ENCODE measurements around the gene MRGPRE.
"Not testable (repeated sequence)": the region's sequence is repeated elsewhere in the genome, so short reads cannot be mapped to it uniquely, and the experiment has no call there.

MRGPRE gene

GRCh38 chr11:3231851-3232744 is at the start of gene MRGPRE:
Gene MRGPRE, minus strand, starts transcription at chr11:3232417. Its CDS starts 3,618 bp downstream, at chr11:3228799.
- peak; percentile 49 for DNase-seq

GRCh38 chr11:3281146-3281545 is 48.9 kb upstream of the MRGPRE start:
- DNase-seq = not testable (repeated sequence)

GRCh38 chr11:3280662-3281061 is 48.4 kb upstream of the MRGPRE start:
- DNase-seq = not testable (repeated sequence)

GRCh38 chr11:3278922-3279321 is 46.7 kb upstream of the MRGPRE start:
- not testable (repeated sequence) for DNase-seq

- not testable (repeated sequence) for DNase-seq
Observed at GRCh38 chr11:3273629-3274028, 41.4 kb upstream of the MRGPRE start.

GRCh38 chr11:3262548-3262947 is 30.3 kb upstream of the MRGPRE start:
- DNase-seq = not testable (repeated sequence)

GRCh38 chr11:3261831-3262230 is 29.6 kb upstream of the MRGPRE start:
- DNase-seq = not testable (repeated sequence)

- not testable (repeated sequence) for DNase-seq
Observed at GRCh38 chr11:3257509-3257908, 25.3 kb upstream of the MRGPRE start.

GRCh38 chr11:3255241-3255640 is 23.0 kb upstream of the MRGPRE start:
- not testable (repeated sequence) for DNase-seq

- not testable (repeated sequence) for DNase-seq
Observed at GRCh38 chr11:3254773-3255172, 22.6 kb upstream of the MRGPRE start.

- DNase-seq = no peak
Observed at GRCh38 chr11:3245071-3245470, 12.9 kb upstream of the MRGPRE start.

GRCh38 chr11:3243880-3244279 is 11.7 kb upstream of the MRGPRE start:
- no peak for DNase-seq

GRCh38 chr11:3237119-3237518 is 4.9 kb upstream of the MRGPRE start:
- DNase-seq = no peak

GRCh38 chr11:3234846-3235245 is 2.6 kb upstream of the MRGPRE start:
- no peak for DNase-seq

- DNase-seq = no peak
Observed at GRCh38 chr11:3232956-3233355, 739 bp upstream of the MRGPRE start.

- no peak for DNase-seq
Observed at GRCh38 chr11:3231550-3231850, 717 bp downstream of the MRGPRE start.

GRCh38 chr11:3230636-3231549 is 1.3 kb downstream of the MRGPRE start:
- no peak for DNase-seq

GRCh38 chr11:3229673-3230630 is 2.3 kb downstream of the MRGPRE start:
- DNase-seq = no peak

GRCh38 chr11:3228445-3228829 is 3.8 kb downstream of the MRGPRE start:
- no peak for DNase-seq

GRCh38 chr11:3227568-3228444 is 4.4 kb downstream of the MRGPRE start:
- DNase-seq = peak; percentile 25

GRCh38 chr11:3226846-3227567 is 5.2 kb downstream of the MRGPRE start:
- peak; percentile 19 for DNase-seq
